NT2/D1 (cell line): Measurements from ENCODE around the gene CCND2.

Experiments
- SUZ12 ChIP-seq: IDR thresholded peaks from 2 replicates; pipeline ENCODE4 v1.6.1; 2011; ENCODE audit not compliant: insufficient read length, insufficient read depth; ENCODE audit errors: extremely low read depth
- YY1 ChIP-seq: IDR thresholded peaks from 2 replicates; pipeline ENCODE4 v1.6.1; 2011; ENCODE audit not compliant: insufficient read length, insufficient read depth

- no peak for TF ChIP-seq SUZ12
- TF ChIP-seq YY1: no peak
These were observed 5.7 kb downstream of the CCND2 start for GRCh38 chr12:4279198-4279690.
